GM23338 (cell line): Measurements from ENCODE around the gene CFAP100. TPM values are rescaled to one million over a fixed set of nuclear protein-coding genes. Genes with fewer than 3 reads are reported as not detected.

ENCODE experiments used
- ATAC-seq: fragments of 200-7000 bp; cut with Tn5 transposase; 3 replicates; pipeline ENCODE4 v1.9.1; 2020
- DNase-seq: peaks from one replicate; pipeline ENCODE4 v3.0.0-alpha.2; 2015; ENCODE audit warnings: low spot score
- H2AFZ ChIP-seq: fragments of 200-600 bp; sonication (generic); 2 replicates; pipeline ENCODE4 v1.8.0; 2016; ENCODE audit warnings: antibody characterized with exemption, mild to moderate bottlenecking, moderate library complexity
- H3F3A ChIP-seq: fragments of 200-600 bp; sonication (generic); replicated peaks from 2 replicates; pipeline ENCODE4 v1.8.0; 2017; ENCODE audit warnings: antibody characterized with exemption, mixed run types, low read depth
- H3K27ac ChIP-seq: fragments of 200-600 bp; sonication (generic); 2 replicates; pipeline ENCODE4 v1.6.1; 2016; ENCODE audit warnings: low read depth
- H3K27me3 ChIP-seq: fragments of 200-600 bp; sonication (generic); 2 replicates; pipeline ENCODE4 v1.8.0; 2016; ENCODE audit warnings: mild to moderate bottlenecking, mixed run types, moderate library complexity; ENCODE audit not compliant: insufficient read depth
- H3K36me3 ChIP-seq: fragments of 200-600 bp; sonication (generic); 2 replicates; pipeline ENCODE4 v1.8.0; 2016; ENCODE audit warnings: mild to moderate bottlenecking; ENCODE audit not compliant: insufficient read depth
- H3K4me1 ChIP-seq: fragments of 200-600 bp; sonication (generic); 2 replicates; pipeline ENCODE4 v1.8.0; 2016; ENCODE audit warnings: mild to moderate bottlenecking, moderate library complexity; ENCODE audit not compliant: insufficient read depth
- H3K4me2 ChIP-seq: fragments of 200-600 bp; sonication (generic); 2 replicates; pipeline ENCODE4 v1.7.1; 2017; ENCODE audit warnings: mixed run types
- H3K4me3 ChIP-seq: fragments of 200-600 bp; sonication (generic); 2 replicates; pipeline ENCODE4 v1.6.1; 2016; ENCODE audit warnings: mixed run types
- H3K79me2 ChIP-seq: fragments of 200-600 bp; sonication (generic); replicated peaks from 2 replicates; pipeline ENCODE4 v1.8.0; 2017; ENCODE audit warnings: mild to moderate bottlenecking; ENCODE audit not compliant: insufficient read depth
- H3K9me2 ChIP-seq: fragments of 200-600 bp; sonication (generic); 2 replicates; pipeline ENCODE4 v1.8.0; 2017; ENCODE audit not compliant: insufficient read depth
- H4K20me1 ChIP-seq: fragments of 200-600 bp; sonication (generic); replicated peaks from 2 replicates; pipeline ENCODE4 v1.8.0; 2017; ENCODE audit warnings: mild to moderate bottlenecking; ENCODE audit not compliant: insufficient read depth
- H3K27ac Mint-ChIP-seq: 2 replicates; pipeline ENCODE4 v1.8.0; 2020; ENCODE audit warnings: inconsistent platforms, mild to moderate bottlenecking, moderate library complexity, mixed read lengths
- H3K27me3 Mint-ChIP-seq: 3 replicates; pipeline ENCODE4 v1.8.0; 2022; ENCODE audit warnings: low read depth, mild to moderate bottlenecking, moderate library complexity, mixed read lengths, inconsistent platforms; ENCODE audit not compliant: insufficient read depth, poor library complexity
- H3K36me3 Mint-ChIP-seq: 3 replicates; pipeline ENCODE4 v1.8.0; 2021; ENCODE audit warnings: low read depth, mild to moderate bottlenecking, inconsistent platforms, moderate library complexity, mixed read lengths
- H3K4me1 Mint-ChIP-seq: 3 replicates; pipeline ENCODE4 v1.8.0; 2020; ENCODE audit warnings: mild to moderate bottlenecking, inconsistent platforms, mixed read lengths
- H3K4me3 Mint-ChIP-seq: 3 replicates; pipeline ENCODE4 v1.8.0; 2021; ENCODE audit warnings: moderate library complexity, mild to moderate bottlenecking, inconsistent platforms, mixed read lengths
- H3K9me3 Mint-ChIP-seq: 3 replicates; pipeline ENCODE4 v1.8.0; 2020; ENCODE audit warnings: moderate library complexity, mild to moderate bottlenecking, inconsistent platforms, mixed read lengths
- ETS1 ChIP-seq: IDR thresholded peaks from 2 replicates; pipeline ENCODE4 v1.6.1; 2016; ENCODE audit warnings: antibody characterized with exemption
- EZH2phosphoT487 ChIP-seq: fragments of 200-600 bp; sonication (generic); IDR thresholded peaks from one replicate; pipeline ENCODE4 v1.8.1; 2018; ENCODE audit warnings: antibody characterized with exemption; ENCODE audit not compliant: unreplicated experiment
- JUNB ChIP-seq: IDR thresholded peaks from one replicate; pipeline ENCODE4 v1.6.1; 2016; ENCODE audit warnings: antibody characterized with exemption; ENCODE audit not compliant: unreplicated experiment
- NANOG ChIP-seq: IDR thresholded peaks from 2 replicates; pipeline ENCODE4 v1.6.1; 2016; ENCODE audit warnings: antibody characterized with exemption, borderline replicate concordance
- POLR2AphosphoS5 ChIP-seq: IDR thresholded peaks from 2 replicates; pipeline ENCODE4 v1.6.1; 2016; ENCODE audit warnings: antibody characterized with exemption, low read depth
- REST ChIP-seq: IDR thresholded peaks from one replicate; pipeline ENCODE4 v1.6.1; 2018; ENCODE audit warnings: antibody characterized with exemption; ENCODE audit not compliant: unreplicated experiment
- ZNF331 ChIP-seq: fragments of 250-450 bp; sonication (Bioruptor Pico); IDR thresholded peaks from 2 replicates; pipeline ENCODE4 v1.5.0; 2020; ENCODE audit warnings: low read depth, mild to moderate bottlenecking, moderate library complexity
- ZNF462 ChIP-seq: fragments of 250-450 bp; sonication (Bioruptor Pico); IDR thresholded peaks from 2 replicates; pipeline ENCODE4 v1.5.0; 2020; ENCODE audit warnings: mild to moderate bottlenecking, moderate library complexity
- polyA plus RNA-seq: library from polyadenylated mRNA; unstranded; fragments of >200 nt; fragmentation: Nextera tagmentation; extraction: Ambion mirVana; gene quantifications from 2 replicates; pipeline ENCODE4 v1.2.1, GENCODE V29; 2016
- total RNA-seq: library from RNA; depleted of rRNA; stranded (reverse); fragments of >200 nt; shearing (Covaris generic); gene quantifications from 2 replicates; pipeline ENCODE4 v1.2.3, GENCODE V29; 2014

Gene CFAP100
- total and polyA plus RNA-seq, 2 experiments from 2014 or later: 0.07 TPM; not detected in 1

- no peak for TF ChIP-seq ZNF462
- no peak for TF ChIP-seq ETS1
- TF ChIP-seq POLR2AphosphoS5: no peak
- TF ChIP-seq ZNF331 (CRISPR knock-in tag): no peak
- no peak for TF ChIP-seq EZH2phosphoT487
- no peak for TF ChIP-seq JUNB
- no peak for TF ChIP-seq NANOG
Observed at GRCh38 chr3:126478581-126479310, 84.0 kb downstream of the CFAP100 start (continued).

GRCh38 chr3:126479642-126480041 lies 84.9 kb downstream of the CFAP100 start:
- no peaks in the 10 kb centered on the region for H3K27me3 ChIP-seq
- H3K4me3 ChIP-seq: no peak overlapping the region
- H3K36me3 Mint-ChIP-seq: no peaks in the 10 kb centered on the region; the same call in 2 of the 3 replicates
- ATAC-seq: no peak
- no peak overlapping the region for H3K4me2 ChIP-seq
- no peaks in the 10 kb centered on the region for H3F3A ChIP-seq
- H3K4me3 Mint-ChIP-seq: no peak overlapping the region
- H3K9me3 Mint-ChIP-seq: no peaks in the 10 kb centered on the region; the same call in 2 of the 3 replicates
- peaks cover 2% of the 10 kb centered on the region for H3K27me3 Mint-ChIP-seq
- H3K27ac ChIP-seq: no peak overlapping the region
- peaks cover under 1% of the 10 kb centered on the region; the same call in 1 of the 2 replicates for H4K20me1 ChIP-seq
- H2AFZ ChIP-seq: no peak overlapping the region
- H3K79me2 ChIP-seq: peaks cover 2% of the 10 kb centered on the region
- H3K36me3 ChIP-seq: no peaks in the 10 kb centered on the region
- H3K27ac Mint-ChIP-seq: no peak overlapping the region
- no peaks in the 10 kb centered on the region for H3K9me2 ChIP-seq
- H3K4me1 ChIP-seq: peaks cover 7% of the 10 kb centered on the region
- peaks cover 27% of the 10 kb centered on the region for H3K4me1 Mint-ChIP-seq
- DNase-seq: no peak
- TF ChIP-seq ETS1 (no peak), REST (no peak), EZH2phosphoT487 (no peak)
